Ovary (tissue), 9 donors: ENCODE data around the gene ST3GAL3. TPM values are rescaled to one million over a fixed set of nuclear protein-coding genes. Genes with fewer than 3 reads are reported as not detected.

Source experiments
- DNase-seq, 5 donors: peaks; one replicate each; pipeline ENCODE4 v3.0.0-alpha.2; 2019 to 2020
- H3K27ac ChIP-seq, 2 donors: fragments of 200-600 bp; one replicate each; pipeline versions ENCODE4 v1.5.1 to v1.8.0; 2019 to 2022
- H3K27me3 ChIP-seq: fragments of 200-600 bp; one replicate; pipeline ENCODE4 v1.8.0; 2022
- H3K36me3 ChIP-seq: fragments of 200-600 bp; sonication (generic); one replicate; pipeline ENCODE4 v1.5.1; 2019
- H3K4me1 ChIP-seq: one replicate; pipeline ENCODE4 v1.8.1; 2013; ENCODE audit warnings: mild to moderate bottlenecking, moderate library complexity; ENCODE audit not compliant: insufficient read depth
- H3K4me3 ChIP-seq: fragments of 200-600 bp; sonication (generic); one replicate; pipeline ENCODE4 v1.5.1; 2017
- H3K9me3 ChIP-seq, 2 donors: fragments of 200-600 bp in 1 of 2; sonication (generic) in 1 of 2; one replicate each; pipeline versions ENCODE4 v1.5.1 to v1.8.1; 2013 to 2019; ENCODE audit warnings: mild to moderate bottlenecking in 1 of 2, moderate library complexity in 1 of 2
- CTCF ChIP-seq, 3 donors: fragments of 450-650 bp in 2 of 3; fragments of 200-600 bp in 1 of 3; IDR thresholded peaks; one replicate each; pipeline versions ENCODE4 v1.5.1 to v1.8.0; 2016 to 2022; ENCODE audit warnings: antibody characterized with exemption in 3 of 3, mild to moderate bottlenecking in 1 of 3
- EP300 ChIP-seq: sonication (generic); formaldehyde crosslinking; IDR thresholded peaks from one replicate; pipeline ENCODE4 v1.6.1; 2017; ENCODE audit warnings: antibody characterized with exemption
- POLR2A ChIP-seq: fragments of 450-650 bp; IDR thresholded peaks from one replicate; pipeline ENCODE4 v1.6.1; 2017; ENCODE audit warnings: antibody characterized with exemption, mild to moderate bottlenecking, moderate library complexity
- WGBS, 3 donors: extraction: QIAGEN DNeasy Blood & Tissue Kit in 1 of 3; methylation state at CpG; one replicate each; pipeline versions ENCODE4 v1.1.5 to v1.1.7; 2013 to 2017; 5-methylcytosine and 5-hydroxymethylcytosine counted together
- intact Hi-C, 4 donors: fragments of 100-400 bp; cut with DNase I; formaldehyde crosslinking; loops; one replicate each; pipeline versions ENCODE4 v1.11.0 to v1.15.1; 2022 to 2023
- polyA plus RNA-seq, 2 donors: library from polyadenylated mRNA; stranded (reverse); fragments of 200-250 nt in 1 of 2; fragments of 350-450 nt in 1 of 2; fragmentation: Illumina TruSeq in 1 of 2; extraction: RNeasy Lipid Tissue Mini Kit (QIAGEN cat#74804) in 1 of 2; gene quantifications; one replicate each; pipeline ENCODE4 v1.2.3, GENCODE V29; 2013 to 2014
- total RNA-seq, 7 donors: library from RNA; depleted of rRNA in 2 of 7; stranded (reverse); fragments of >200 nt in 2 of 7; fragmentation: NEBNext Ultra II Directional in 3 of 7; extraction: Animal tissue kit (Norgen Biotek cat#: 25700) in 3 of 7; gene quantifications; one replicate each; pipeline versions ENCODE4 v1.1.0 to v1.2.4, GENCODE V29; 2016 to 2023
- donor health status: DM: no; HTN: no; CAD: no; lungs with moderate emphysema.
- donor health status: DM: no; HTN: no; CAD: no.
- donor health status: Bipolar disorder and iron deficiency.
- donor health status: DM: yes; HTN: yes; CAD: no.
- donor health status: DM: no; HTN: no; CAD: no.
- donor health status: DM: yes; HTN: yes; CAD: no.

ST3GAL3 gene
- total and polyA plus RNA-seq, 9 donors: 11.4 to 43.3 (median 27.1) TPM

- no peaks in the 10 kb centered on the region for H3K27me3 ChIP-seq
- H3K27ac ChIP-seq: no peak overlapping the region
- TF ChIP-seq CTCF (IDR thresholded peaks at IDR 0.05): no peak
- no peak for TF ChIP-seq EP300
- TF ChIP-seq POLR2A: no peak
- H3K9me3 ChIP-seq: no peaks in the 10 kb centered on the region
- 80 to 83% (median 80%) methylated on average over 1 of the region's 1 CpG for WGBS, 3 donors
- intact Hi-C loops: loop anchor here in 1 of 4 donors (10.0 kb wide), 1 partner anchor 301 kb away; no protein-coding TSS in a partner anchor
- H3K4me1 ChIP-seq: no peaks in the 10 kb centered on the region
- no peaks in the 10 kb centered on the region for H3K36me3 ChIP-seq
- H3K4me3 ChIP-seq: no peak overlapping the region
- no peak for DNase-seq
Observed at GRCh38 chr1:43753422-43753821, 46.1 kb downstream of the ST3GAL3 start.

- Histone ChIP-seq H3K4me1 (no peaks in the 10 kb centered on the region), H3K36me3 (no peaks in the 10 kb centered on the region), H3K27ac (no peak overlapping the region), H3K9me3 (no peaks in the 10 kb centered on the region), H3K4me3 (no peak overlapping the region), H3K27me3 (no peaks in the 10 kb centered on the region)
- DNase-seq: no peak
- no peak for TF ChIP-seq EP300
- no peak for TF ChIP-seq POLR2A
- TF ChIP-seq CTCF (IDR thresholded peaks at IDR 0.05): no peak
- intact Hi-C loops: loop anchor here in 1 of 4 donors (10.0 kb wide), 1 partner anchor 300 kb away; no protein-coding TSS in a partner anchor
Observed at GRCh38 chr1:43754892-43755291, 47.6 kb downstream of the ST3GAL3 start.

DNA sequence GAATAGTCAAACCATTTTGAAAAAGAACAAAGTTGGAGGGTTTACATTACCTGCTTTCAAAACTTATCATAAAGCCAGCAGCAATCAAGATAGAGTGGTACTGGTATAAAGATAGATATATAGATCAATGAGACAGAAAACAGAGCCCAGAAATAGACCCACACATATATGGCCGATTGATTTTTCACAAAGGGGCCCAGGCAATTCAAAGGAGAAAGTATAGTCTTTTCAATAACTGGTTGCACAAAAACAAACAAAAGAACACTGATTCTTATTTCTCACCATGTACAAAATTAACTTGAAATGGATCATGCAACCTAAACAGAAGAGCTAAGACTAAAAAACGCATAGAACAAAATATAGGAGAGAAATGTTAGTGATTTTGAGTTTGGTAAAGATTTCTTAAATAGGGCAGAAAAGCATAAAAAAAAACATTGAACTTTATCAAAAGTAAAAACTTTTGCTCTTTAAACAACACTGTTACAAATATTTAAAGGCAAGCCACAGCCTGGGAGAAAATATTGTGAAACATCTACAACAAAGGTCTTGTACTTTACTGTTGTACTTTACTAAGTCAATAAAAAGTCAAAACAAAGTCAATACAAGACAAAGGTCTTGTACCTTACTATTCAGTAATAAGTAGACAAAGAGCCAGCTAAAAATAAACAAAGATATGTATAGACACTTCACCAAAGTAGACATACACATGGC is 50.2 kb downstream of the ST3GAL3 start:
- no peak for DNase-seq
- Histone ChIP-seq H3K36me3 (no peaks in the 10 kb centered on the region), H3K4me1 (no peaks in the 10 kb centered on the region), H3K4me3 (no peak overlapping the region), H3K27me3 (no peaks in the 10 kb centered on the region), H3K27ac (no peak overlapping the region), H3K9me3 (no peaks in the 10 kb centered on the region)
- WGBS, 3 donors: 74 to 87% (median 86%) methylated on average over 2 of the region's 2 CpGs
- intact Hi-C loops: loop anchor here in 1 of 4 donors (10.0 kb wide), 1 partner anchor 297 kb away; no protein-coding TSS in a partner anchor
- no peak for TF ChIP-seq POLR2A
- TF ChIP-seq CTCF (IDR thresholded peaks at IDR 0.05): no peak
- TF ChIP-seq EP300: no peak

GRCh38 chr1:43760745-43761317 is 53.5 kb downstream of the ST3GAL3 start:
- Histone ChIP-seq H3K4me3 (no peak overlapping the region), H3K36me3 (no peaks in the 10 kb centered on the region), H3K9me3 (no peaks in the 10 kb centered on the region), H3K27me3 (no peaks in the 10 kb centered on the region), H3K27ac (no peak overlapping the region), H3K4me1 (peaks cover 2% of the 10 kb centered on the region)
- WGBS, 3 donors: 20 to 44% (median 28%) methylated on average over 3 of the region's 3 CpGs
- DNase-seq: no peak
- no peak for TF ChIP-seq CTCF (IDR thresholded peaks at IDR 0.05)
- TF ChIP-seq EP300: no peak
- TF ChIP-seq POLR2A: no peak
- intact Hi-C loops: loop anchor here in 2 of 4 donors (5.0 to 10.0 kb wide), 3 partner anchors 234 to 284 kb away; no protein-coding TSS in a partner anchor
